OCI-LY1 (cell line): ENCODE results near the gene CTBP2.

Experiments
- H2AFZ ChIP-seq: fragments of 200-600 bp; sonication (generic), shearing (Covaris generic); 2 replicates; pipeline ENCODE4 v1.6.0; 2014; ENCODE audit warnings: antibody characterized with exemption, mild to moderate bottlenecking, low read length
- H3F3A ChIP-seq: fragments of 200-600 bp; sonication (generic), shearing (Covaris generic); 2 replicates; pipeline ENCODE4 v1.6.0; 2014; ENCODE audit warnings: mild to moderate bottlenecking, antibody characterized with exemption, low read length, moderate library complexity; ENCODE audit not compliant: insufficient read depth
- H3K27ac ChIP-seq: fragments of 200-600 bp; sonication (generic); 2 replicates; pipeline ENCODE4 v1.5.1; 2014; ENCODE audit warnings: low read length, mixed run types, mild to moderate bottlenecking, low read depth; ENCODE audit not compliant: poor library complexity, severe bottlenecking
- H3K27me3 ChIP-seq: fragments of 200-600 bp; sonication (generic); 2 replicates; pipeline ENCODE4 v1.6.0; 2014; ENCODE audit warnings: antibody characterized with exemption, mild to moderate bottlenecking, low read length, moderate library complexity; ENCODE audit not compliant: insufficient read depth
- H3K36me3 ChIP-seq: fragments of 200-600 bp; sonication (generic); 2 replicates; pipeline ENCODE4 v1.6.1; 2014; ENCODE audit warnings: mild to moderate bottlenecking, antibody characterized with exemption, low read length, moderate library complexity, mixed read lengths; ENCODE audit not compliant: insufficient read depth
- H3K4me1 ChIP-seq: fragments of 200-600 bp; sonication (generic); 2 replicates; pipeline ENCODE4 v1.5.1; 2014; ENCODE audit warnings: mild to moderate bottlenecking, low read length, moderate library complexity; ENCODE audit not compliant: insufficient read depth, severe bottlenecking
- H3K4me2 ChIP-seq: fragments of 200-600 bp; sonication (generic), shearing (Covaris generic); 2 replicates; pipeline ENCODE4 v1.6.1; 2014; ENCODE audit warnings: low read length
- H3K4me3 ChIP-seq: fragments of 200-600 bp; sonication (generic); 2 replicates; pipeline ENCODE4 v1.5.1; 2014; ENCODE audit warnings: low read length, low read depth, mild to moderate bottlenecking, mixed read lengths; ENCODE audit not compliant: poor library complexity, severe bottlenecking
- H3K79me2 ChIP-seq: fragments of 200-600 bp; shearing (Covaris generic); 2 replicates; pipeline ENCODE4 v1.6.1; 2016; ENCODE audit warnings: mixed run types, low read length, mixed read lengths; ENCODE audit not compliant: insufficient read depth
- H3K9ac ChIP-seq: fragments of 200-600 bp; sonication (generic), shearing (Covaris generic); 2 replicates; pipeline ENCODE4 v1.6.1; 2014; ENCODE audit warnings: mild to moderate bottlenecking, low read length, mixed read lengths
- H3K9me2 ChIP-seq: fragments of 200-600 bp; sonication (generic), shearing (Covaris generic); 2 replicates; pipeline ENCODE4 v1.6.1; 2014; ENCODE audit warnings: low read depth, mild to moderate bottlenecking, low read length, mixed read lengths
- H3K9me3 ChIP-seq: fragments of 200-600 bp; shearing (Covaris generic); 2 replicates; pipeline ENCODE4 v1.6.1; 2014; ENCODE audit warnings: low read length, mixed read lengths
- H4K20me1 ChIP-seq: fragments of 200-600 bp; sonication (generic), shearing (Covaris generic); 2 replicates; pipeline ENCODE4 v1.6.0; 2016; ENCODE audit warnings: mild to moderate bottlenecking, low read length; ENCODE audit not compliant: insufficient read depth
- EZH2 ChIP-seq: fragments of 200-600 bp; sonication (generic), shearing (Covaris generic); IDR thresholded peaks from 2 replicates; pipeline ENCODE4 v1.8.0; 2017; ENCODE audit warnings: borderline replicate concordance, mixed run types, mild to moderate bottlenecking, antibody characterized with exemption, low read length, moderate library complexity, mixed read lengths
- TF ChIP-seq, protein P1 (sequence below): fragments of 200-600 bp; sonication (generic), shearing (Covaris generic); IDR thresholded peaks from 2 replicates; pipeline ENCODE4 v1.5.1; 2017; ENCODE audit warnings: mild to moderate bottlenecking, antibody characterized with exemption, low read length, moderate library complexity, mixed read lengths

The CTBP2 gene

DNA sequence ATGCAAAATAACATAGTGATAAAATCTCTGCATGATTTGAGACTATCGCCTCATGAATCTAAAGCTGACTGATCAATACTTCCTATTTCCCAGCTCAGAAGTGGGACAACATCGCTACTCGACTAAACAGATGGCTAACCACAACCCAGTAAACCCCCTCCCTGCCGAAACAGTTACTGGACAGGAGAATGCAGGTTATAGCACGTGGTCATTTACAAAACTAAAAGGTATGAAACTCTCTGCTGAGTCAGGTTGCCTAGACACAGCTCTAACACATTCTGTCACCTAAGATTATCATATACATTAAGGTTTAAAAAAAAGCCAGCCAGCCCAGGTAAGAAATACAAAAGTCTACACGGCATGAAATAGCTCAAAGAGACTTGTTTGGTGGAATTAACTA lies 64.0 kb downstream of the CTBP2 start:
- Histone ChIP-seq H3K9ac (no peak overlapping the region), H3K9me3 (no peaks in the 10 kb centered on the region), H3K79me2 (no peaks in the 10 kb centered on the region), H2AFZ (no peak overlapping the region), H3K9me2 (no peaks in the 10 kb centered on the region), H3K27ac (no peak overlapping the region), H4K20me1 (no peaks in the 10 kb centered on the region), H3K4me1 (no peaks in the 10 kb centered on the region), H3K4me2 (no peak overlapping the region), H3K36me3 (no peaks in the 10 kb centered on the region), H3K27me3 (no peaks in the 10 kb centered on the region), H3F3A (no peaks in the 10 kb centered on the region), H3K4me3 (no peak overlapping the region)
- TF ChIP-seq EZH2: no peak
- TF ChIP-seq, protein P1, sequence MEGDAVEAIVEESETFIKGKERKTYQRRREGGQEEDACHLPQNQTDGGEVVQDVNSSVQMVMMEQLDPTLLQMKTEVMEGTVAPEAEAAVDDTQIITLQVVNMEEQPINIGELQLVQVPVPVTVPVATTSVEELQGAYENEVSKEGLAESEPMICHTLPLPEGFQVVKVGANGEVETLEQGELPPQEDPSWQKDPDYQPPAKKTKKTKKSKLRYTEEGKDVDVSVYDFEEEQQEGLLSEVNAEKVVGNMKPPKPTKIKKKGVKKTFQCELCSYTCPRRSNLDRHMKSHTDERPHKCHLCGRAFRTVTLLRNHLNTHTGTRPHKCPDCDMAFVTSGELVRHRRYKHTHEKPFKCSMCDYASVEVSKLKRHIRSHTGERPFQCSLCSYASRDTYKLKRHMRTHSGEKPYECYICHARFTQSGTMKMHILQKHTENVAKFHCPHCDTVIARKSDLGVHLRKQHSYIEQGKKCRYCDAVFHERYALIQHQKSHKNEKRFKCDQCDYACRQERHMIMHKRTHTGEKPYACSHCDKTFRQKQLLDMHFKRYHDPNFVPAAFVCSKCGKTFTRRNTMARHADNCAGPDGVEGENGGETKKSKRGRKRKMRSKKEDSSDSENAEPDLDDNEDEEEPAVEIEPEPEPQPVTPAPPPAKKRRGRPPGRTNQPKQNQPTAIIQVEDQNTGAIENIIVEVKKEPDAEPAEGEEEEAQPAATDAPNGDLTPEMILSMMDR: no peak

DNA sequence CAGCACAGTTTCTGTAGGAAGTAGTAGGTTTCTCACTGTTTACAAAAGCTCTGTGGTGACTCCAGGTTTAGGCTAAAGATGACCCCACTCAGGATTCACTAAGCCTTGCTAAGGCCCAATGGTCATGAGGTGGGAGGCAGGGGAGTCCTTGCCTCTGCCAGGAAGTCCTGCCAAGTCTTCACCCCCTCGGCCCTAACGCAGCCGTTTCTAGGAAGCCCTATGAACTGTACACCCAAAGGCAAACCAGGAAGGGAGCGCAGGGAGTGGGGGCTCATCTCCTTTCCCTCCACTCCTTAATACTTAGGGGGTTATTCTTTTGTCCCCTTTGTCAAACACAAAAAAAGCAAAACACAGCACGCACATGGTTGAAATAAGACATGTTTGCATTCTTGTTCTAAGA lies 64.6 kb downstream of the CTBP2 start:
- no peaks in the 10 kb centered on the region for H3K36me3 ChIP-seq
- no peak overlapping the region for H3K4me3 ChIP-seq
- no peaks in the 10 kb centered on the region for H3K27me3 ChIP-seq
- H4K20me1 ChIP-seq: no peaks in the 10 kb centered on the region
- H3K9me3 ChIP-seq: no peaks in the 10 kb centered on the region
- no peak overlapping the region for H3K9ac ChIP-seq
- H3K27ac ChIP-seq: no peak overlapping the region
- H2AFZ ChIP-seq: no peak overlapping the region
- no peak for TF ChIP-seq EZH2
- TF ChIP-seq, protein P1: no peak
- H3K4me2 ChIP-seq: no peak overlapping the region
- no peaks in the 10 kb centered on the region for H3K4me1 ChIP-seq
- no peaks in the 10 kb centered on the region for H3K79me2 ChIP-seq
- H3K9me2 ChIP-seq: no peaks in the 10 kb centered on the region
- H3F3A ChIP-seq: no peaks in the 10 kb centered on the region

DNA sequence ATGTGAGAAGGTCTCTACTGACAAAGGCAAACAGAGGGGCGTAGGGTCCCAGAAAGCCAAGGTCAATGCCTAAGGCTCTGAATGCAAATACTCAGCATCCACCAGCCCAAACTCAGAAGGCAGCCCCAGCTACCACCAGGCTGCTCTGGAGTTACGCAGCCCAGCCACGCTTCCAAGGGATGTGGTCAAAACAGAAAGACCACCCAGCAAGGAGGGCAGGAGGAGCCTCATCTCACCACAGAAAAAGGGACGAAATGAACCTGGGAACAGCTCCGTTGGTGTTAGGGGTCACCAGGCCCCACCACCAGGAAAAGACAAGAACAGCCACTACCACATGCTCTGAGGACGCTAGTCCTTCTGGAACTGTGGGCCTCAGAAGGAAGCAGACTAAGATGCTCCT lies 65.1 kb downstream of the CTBP2 start:
- H3K36me3 ChIP-seq: no peaks in the 10 kb centered on the region
- TF ChIP-seq, protein P1: no peak
- no peak for TF ChIP-seq EZH2
- H3K9ac ChIP-seq: no peak overlapping the region
- no peaks in the 10 kb centered on the region for H3K4me1 ChIP-seq
- H3K9me2 ChIP-seq: no peaks in the 10 kb centered on the region
- no peak overlapping the region for H3K4me2 ChIP-seq
- H3K27ac ChIP-seq: no peak overlapping the region
- no peaks in the 10 kb centered on the region for H4K20me1 ChIP-seq
- no peak overlapping the region for H3K4me3 ChIP-seq
- H3K9me3 ChIP-seq: no peaks in the 10 kb centered on the region
- no peak overlapping the region for H2AFZ ChIP-seq
- H3F3A ChIP-seq: no peaks in the 10 kb centered on the region
- no peaks in the 10 kb centered on the region for H3K27me3 ChIP-seq
- H3K79me2 ChIP-seq: no peaks in the 10 kb centered on the region
